Gastrocnemius medialis (tissue), 4 donors: ENCODE data around the gene SLC9A4.

Experiments used
- POLR2A ChIP-seq, 2 donors: fragments of 450-650 bp; IDR thresholded peaks; one replicate each; pipeline ENCODE4 v1.6.1; 2017; ENCODE audit warnings: antibody characterized with exemption in 2 of 2, mild to moderate bottlenecking in 2 of 2, moderate library complexity in 2 of 2
- TF ChIP-seq, protein P1 (sequence below), 5 experiments: fragments of 450-650 bp in 3 of 5; fragments of 200-600 bp in 2 of 5; sonication (generic) in 2 of 5; IDR thresholded peaks in 4 of 5; conservative IDR thresholded peaks in 1 of 5; 1 replicate in 4 of 5; 2 replicates in 1 of 5; pipeline ENCODE4 v1.5.1; 2016 to 2019; ENCODE audit warnings: antibody characterized with exemption in 5 of 5, mild to moderate bottlenecking in 3 of 5, moderate library complexity in 3 of 5

DNA sequence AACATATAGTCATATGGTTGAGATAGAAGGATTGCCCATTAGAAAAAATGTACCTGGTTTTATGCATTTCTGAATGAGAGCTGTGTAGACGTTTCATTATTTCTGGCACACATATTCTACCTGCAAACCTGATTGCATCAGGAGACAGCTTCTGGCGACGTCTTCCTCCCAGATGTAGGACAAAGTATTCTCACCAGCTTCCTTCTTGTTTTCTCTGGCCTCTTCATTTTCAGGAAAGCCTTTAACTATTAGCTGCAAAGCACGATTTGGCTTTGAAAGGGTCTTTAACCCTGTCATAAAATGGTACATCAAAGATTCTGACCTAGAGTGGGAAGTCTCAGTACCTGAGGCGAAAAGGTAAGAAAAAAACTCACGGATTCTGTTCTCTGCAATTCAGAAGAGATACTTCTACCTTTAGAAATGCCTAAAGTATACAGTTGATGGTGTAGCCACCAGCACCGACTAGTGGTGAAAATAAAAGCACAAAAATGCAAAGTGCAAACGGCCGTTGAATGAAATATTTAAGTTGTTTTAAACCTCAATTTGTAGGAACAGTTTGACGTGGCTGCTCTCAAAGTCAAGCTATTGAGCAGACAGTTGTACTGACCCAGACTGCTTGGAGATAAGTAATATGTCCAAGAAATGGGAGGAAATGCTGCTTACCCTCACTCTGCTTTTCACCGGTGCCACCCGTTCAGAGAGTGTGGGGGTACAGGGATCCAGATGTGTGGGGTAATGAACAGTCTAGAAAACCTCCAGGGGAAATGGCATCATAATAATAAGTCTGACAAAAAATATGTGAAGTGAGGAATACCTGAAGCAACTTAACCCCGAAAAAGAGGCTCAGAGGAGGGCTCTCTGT is 29.8 kb upstream of the SLC9A4 start:
- TF ChIP-seq, protein P1, sequence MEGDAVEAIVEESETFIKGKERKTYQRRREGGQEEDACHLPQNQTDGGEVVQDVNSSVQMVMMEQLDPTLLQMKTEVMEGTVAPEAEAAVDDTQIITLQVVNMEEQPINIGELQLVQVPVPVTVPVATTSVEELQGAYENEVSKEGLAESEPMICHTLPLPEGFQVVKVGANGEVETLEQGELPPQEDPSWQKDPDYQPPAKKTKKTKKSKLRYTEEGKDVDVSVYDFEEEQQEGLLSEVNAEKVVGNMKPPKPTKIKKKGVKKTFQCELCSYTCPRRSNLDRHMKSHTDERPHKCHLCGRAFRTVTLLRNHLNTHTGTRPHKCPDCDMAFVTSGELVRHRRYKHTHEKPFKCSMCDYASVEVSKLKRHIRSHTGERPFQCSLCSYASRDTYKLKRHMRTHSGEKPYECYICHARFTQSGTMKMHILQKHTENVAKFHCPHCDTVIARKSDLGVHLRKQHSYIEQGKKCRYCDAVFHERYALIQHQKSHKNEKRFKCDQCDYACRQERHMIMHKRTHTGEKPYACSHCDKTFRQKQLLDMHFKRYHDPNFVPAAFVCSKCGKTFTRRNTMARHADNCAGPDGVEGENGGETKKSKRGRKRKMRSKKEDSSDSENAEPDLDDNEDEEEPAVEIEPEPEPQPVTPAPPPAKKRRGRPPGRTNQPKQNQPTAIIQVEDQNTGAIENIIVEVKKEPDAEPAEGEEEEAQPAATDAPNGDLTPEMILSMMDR (IDR thresholded peaks at IDR 0.05 in 4 of 5, conservative IDR thresholded peaks at IDR 0.05 in 1 of 5): peak in 4 of 5 experiments; percentile 7 to 60 (median 39)
- TF ChIP-seq POLR2A (IDR thresholded peaks at IDR 0.05): no peak
